ENCODE data around the gene DDX51. TPM values are rescaled to one million over a fixed set of nuclear protein-coding genes. Genes with fewer than 3 reads are reported as not detected.

Gene DDX51
- total and polyA plus RNA-seq, 2 experiments from 2014 or later = 12.4 to 18.3 TPM

GRCh38 chr12:132121283-132121682 lies 22.8 kb downstream of the DDX51 start:
- Mint-ChIP-seq H3K9me3 (no peaks in the 10 kb centered on the region), H3K4me1 (no peaks in the 10 kb centered on the region), H3K27ac (no peak overlapping the region), H3K27me3 (ENCODE audit: insufficient read depth, low read depth, poor library complexity) (peaks cover 6% of the 10 kb centered on the region), H3K36me3 (ENCODE audit: low read depth) (peaks cover 47% of the 10 kb centered on the region), H3K4me3 (no peak overlapping the region)
- TF ChIP-seq ZNF114 (CRISPR knock-in tag; IDR thresholded peaks at IDR 0.05) (no peak), STAT1 (IDR thresholded peaks at IDR 0.05; ENCODE audit: unreplicated experiment) (no peak), POLR2AphosphoS5 (IDR thresholded peaks at IDR 0.05; ENCODE audit: low read depth) (no peak)
- no peak overlapping the region for H3K4me3 ChIP-seq
- no peaks in the 10 kb centered on the region for H3K4me1 ChIP-seq (ENCODE audit: insufficient read depth)
- no peak for ATAC-seq
- H3K27ac ChIP-seq (ENCODE audit: low read depth) = no peak overlapping the region
- H2AFZ ChIP-seq = no peak overlapping the region
- H3F3A ChIP-seq (replicated peaks; ENCODE audit: low read depth) = no peaks in the 10 kb centered on the region
- no peak overlapping the region for H3K4me2 ChIP-seq
- H3K27me3 ChIP-seq (ENCODE audit: insufficient read depth) = no peaks in the 10 kb centered on the region
- no peaks in the 10 kb centered on the region for H3K79me2 ChIP-seq (replicated peaks; ENCODE audit: insufficient read depth)
- H4K20me1 ChIP-seq (replicated peaks; ENCODE audit: insufficient read depth) = no peaks in the 10 kb centered on the region
- no peak for DNase-seq (ENCODE audit: low spot score)
- no peaks in the 10 kb centered on the region for H3K9me2 ChIP-seq (ENCODE audit: insufficient read depth)
- peaks cover 13% of the 10 kb centered on the region; the same call in 1 of the 2 replicates for H3K36me3 ChIP-seq (ENCODE audit: insufficient read depth)

GRCh38 chr12:132118876-132119275 lies 25.2 kb downstream of the DDX51 start:
- Histone ChIP-seq H3K9me2 (ENCODE audit: insufficient read depth) (no peaks in the 10 kb centered on the region), H3K27ac (ENCODE audit: low read depth) (no peak overlapping the region), H3F3A (replicated peaks; ENCODE audit: low read depth) (no peaks in the 10 kb centered on the region; the same call in 1 of the 2 replicates), H4K20me1 (replicated peaks; ENCODE audit: insufficient read depth) (no peaks in the 10 kb centered on the region), H3K4me1 (ENCODE audit: insufficient read depth) (no peaks in the 10 kb centered on the region), H3K36me3 (ENCODE audit: insufficient read depth) (peaks cover 16% of the 10 kb centered on the region; the same call in 1 of the 2 replicates), H3K4me2 (no peak overlapping the region), H3K79me2 (replicated peaks; ENCODE audit: insufficient read depth) (no peaks in the 10 kb centered on the region), H3K4me3 (no peak overlapping the region), H3K27me3 (ENCODE audit: insufficient read depth) (no peaks in the 10 kb centered on the region), H2AFZ (no peak overlapping the region)
- peaks cover 33% of the 10 kb centered on the region for H3K36me3 Mint-ChIP-seq (ENCODE audit: low read depth)
- H3K4me3 Mint-ChIP-seq = no peak overlapping the region
- no peaks in the 10 kb centered on the region for H3K4me1 Mint-ChIP-seq
- H3K27me3 Mint-ChIP-seq (ENCODE audit: insufficient read depth, low read depth, poor library complexity) = peaks cover 10% of the 10 kb centered on the region
- DNase-seq (ENCODE audit: low spot score) (peak; percentile 34), ATAC-seq (peak; percentile 53)
- no peaks in the 10 kb centered on the region for H3K9me3 Mint-ChIP-seq
- H3K27ac Mint-ChIP-seq = no peak overlapping the region
- TF ChIP-seq, protein P1, sequence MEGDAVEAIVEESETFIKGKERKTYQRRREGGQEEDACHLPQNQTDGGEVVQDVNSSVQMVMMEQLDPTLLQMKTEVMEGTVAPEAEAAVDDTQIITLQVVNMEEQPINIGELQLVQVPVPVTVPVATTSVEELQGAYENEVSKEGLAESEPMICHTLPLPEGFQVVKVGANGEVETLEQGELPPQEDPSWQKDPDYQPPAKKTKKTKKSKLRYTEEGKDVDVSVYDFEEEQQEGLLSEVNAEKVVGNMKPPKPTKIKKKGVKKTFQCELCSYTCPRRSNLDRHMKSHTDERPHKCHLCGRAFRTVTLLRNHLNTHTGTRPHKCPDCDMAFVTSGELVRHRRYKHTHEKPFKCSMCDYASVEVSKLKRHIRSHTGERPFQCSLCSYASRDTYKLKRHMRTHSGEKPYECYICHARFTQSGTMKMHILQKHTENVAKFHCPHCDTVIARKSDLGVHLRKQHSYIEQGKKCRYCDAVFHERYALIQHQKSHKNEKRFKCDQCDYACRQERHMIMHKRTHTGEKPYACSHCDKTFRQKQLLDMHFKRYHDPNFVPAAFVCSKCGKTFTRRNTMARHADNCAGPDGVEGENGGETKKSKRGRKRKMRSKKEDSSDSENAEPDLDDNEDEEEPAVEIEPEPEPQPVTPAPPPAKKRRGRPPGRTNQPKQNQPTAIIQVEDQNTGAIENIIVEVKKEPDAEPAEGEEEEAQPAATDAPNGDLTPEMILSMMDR (conservative IDR thresholded peaks at IDR 0.05; ENCODE audit: low read depth in 2 of 2) = no peak
- TF ChIP-seq NANOG (IDR thresholded peaks at IDR 0.05; ENCODE audit: borderline replicate concordance) (no peak), STAT1 (IDR thresholded peaks at IDR 0.05; ENCODE audit: unreplicated experiment) (no peak), CREB1 (CRISPR knock-in tag; IDR thresholded peaks at IDR 0.05; ENCODE audit: low read depth) (no peak), ZNF114 (CRISPR knock-in tag; IDR thresholded peaks at IDR 0.05) (no peak), REST (IDR thresholded peaks at IDR 0.05; ENCODE audit: unreplicated experiment) (no peak), ETS1 (IDR thresholded peaks at IDR 0.05) (no peak), JUNB (IDR thresholded peaks at IDR 0.05; ENCODE audit: unreplicated experiment) (no peak), POLR2AphosphoS5 (IDR thresholded peaks at IDR 0.05; ENCODE audit: low read depth) (no peak)

Data from GM23338 (cell line).